GM12892 (cell line): ENCODE data around the gene LRMDA.

Experiments
- POLR2A ChIP-seq: IDR thresholded peaks from 2 replicates; pipeline ENCODE4 v1.6.1; 2011; ENCODE audit warnings: low read depth, low read length, control low read depth
- POLR2AphosphoS5 ChIP-seq: IDR thresholded peaks from 2 replicates; pipeline ENCODE4 v1.6.1; 2011; ENCODE audit warnings: low read depth, low read length, control low read depth
- TAF1 ChIP-seq: IDR thresholded peaks from 2 replicates; pipeline ENCODE4 v1.6.1; 2011; ENCODE audit warnings: low read depth, mild to moderate bottlenecking, control low read depth, low read length, borderline replicate concordance

GRCh38 chr10:75782463-75783248, 351.2 kb downstream of the LRMDA start:
- TF ChIP-seq POLR2A (no peak), POLR2AphosphoS5 (no peak), TAF1 (no peak)
